Breast epithelium (tissue), 4 donors: ENCODE measurements around the gene PRR7. TPM values are rescaled to one million over a fixed set of nuclear protein-coding genes. Genes with fewer than 3 reads are reported as not detected.

ENCODE experiments used
- DNase-seq, 2 donors: peaks; one replicate each; pipeline ENCODE4 v3.0.0-alpha.2; 2019; ENCODE audit warnings: low spot score in 2 of 2
- H3K27ac ChIP-seq, 2 donors: fragments of 200-600 bp; sonication (generic) in 1 of 2; one replicate each; pipeline ENCODE4 v1.5.1; 2016 to 2019; ENCODE audit warnings: mild to moderate bottlenecking in 1 of 2
- H3K27me3 ChIP-seq, 2 donors: fragments of 200-600 bp; sonication (generic) in 1 of 2; one replicate each; pipeline versions ENCODE4 v1.5.1 to v1.6.0; 2017 to 2019; ENCODE audit warnings: control low read depth in 1 of 2, mild to moderate bottlenecking in 1 of 2
- H3K36me3 ChIP-seq: fragments of 200-600 bp; one replicate; pipeline ENCODE4 v1.5.1; 2019
- H3K4me1 ChIP-seq, 2 donors: fragments of 200-600 bp; sonication (generic); one replicate each; pipeline ENCODE4 v1.5.1; 2016 to 2019; ENCODE audit warnings: control low read depth in 1 of 2
- H3K4me3 ChIP-seq, 3 donors: fragments of 200-600 bp; sonication (generic); 1 replicate in 2 of 3; 2 replicates in 1 of 3; pipeline ENCODE4 v1.5.1; 2016 to 2019; ENCODE audit warnings: mild to moderate bottlenecking in 3 of 3, moderate library complexity in 2 of 3
- H3K9me3 ChIP-seq, 2 donors: fragments of 200-600 bp; sonication (generic) in 1 of 2; one replicate each; pipeline ENCODE4 v1.5.1; 2016 to 2019; ENCODE audit warnings: control low read depth in 1 of 2
- CTCF ChIP-seq, 3 donors: fragments of 450-650 bp; IDR thresholded peaks; one replicate each; pipeline ENCODE4 v1.5.1; 2016 to 2017; ENCODE audit warnings: antibody characterized with exemption in 3 of 3, mild to moderate bottlenecking in 3 of 3, moderate library complexity in 3 of 3
- POLR2A ChIP-seq: fragments of 450-650 bp; IDR thresholded peaks from one replicate; pipeline ENCODE4 v1.6.1; 2016; ENCODE audit warnings: antibody characterized with exemption, mild to moderate bottlenecking, moderate library complexity
- POLR2AphosphoS5 ChIP-seq, 3 donors: sonication (generic); formaldehyde crosslinking; IDR thresholded peaks; one replicate each; pipeline ENCODE4 v1.6.1; 2017; ENCODE audit warnings: antibody characterized with exemption in 3 of 3
- intact Hi-C: fragments of 100-400 bp; cut with DNase I; formaldehyde crosslinking; loops from one replicate; pipeline ENCODE4 v1.15.1; 2023; ENCODE audit warnings: low total_unique reads
- total RNA-seq, 3 donors: library from RNA; depleted of rRNA; stranded (reverse); fragments of >200 nt; gene quantifications; one replicate each; pipeline ENCODE4 v1.1.0, GENCODE V29; 2016

PRR7 gene
- total RNA-seq, 3 donors from 2014 or later, result 0.48 to 2.0 (median 1.3) TPM

GRCh38 chr5:177487144-177487543 lies 40.5 kb downstream of the PRR7 start:
- intact Hi-C loops, result no loop called here

GRCh38 chr5:177487975-177488374 lies 41.4 kb downstream of the PRR7 start:
- H3K9me3 ChIP-seq, result no peaks in the 10 kb centered on the region
- peaks cover 0 to 1% of the 10 kb centered on the region in 2 donors for H3K4me1 ChIP-seq
- DNase-seq, result no peak
- H3K27ac ChIP-seq, result no peak overlapping the region
- no peak for TF ChIP-seq CTCF (IDR thresholded peaks at IDR 0.05)
- no peak for TF ChIP-seq POLR2AphosphoS5 (IDR thresholded peaks at IDR 0.05)
- no peak for TF ChIP-seq POLR2A
- H3K27me3 ChIP-seq, result no peaks in the 10 kb centered on the region
- no peak overlapping the region for H3K4me3 ChIP-seq
- intact Hi-C loops, result no loop called here
- no peaks in the 10 kb centered on the region for H3K36me3 ChIP-seq

More at GRCh38 chr5:177487144-177487543, 40.5 kb downstream of the PRR7 start:
- Histone ChIP-seq H3K27me3 (no peaks in the 10 kb centered on the region), H3K4me3 (no peak overlapping the region), H3K4me1 (no peaks in the 10 kb centered on the region), H3K36me3 (no peaks in the 10 kb centered on the region), H3K9me3 (no peaks in the 10 kb centered on the region), H3K27ac (no peak overlapping the region)
- TF ChIP-seq POLR2A (no peak), POLR2AphosphoS5 (IDR thresholded peaks at IDR 0.05) (no peak), CTCF (IDR thresholded peaks at IDR 0.05) (no peak)
- no peak for DNase-seq

GRCh38 chr5:177489119-177489716 lies 42.6 kb downstream of the PRR7 start:
- peak overlapping the region in 1 of 2 donors; percentile 48 for H3K27ac ChIP-seq
- no peaks in the 10 kb centered on the region for H3K9me3 ChIP-seq
- TF ChIP-seq POLR2A (no peak), CTCF (IDR thresholded peaks at IDR 0.05) (no peak), POLR2AphosphoS5 (IDR thresholded peaks at IDR 0.05) (no peak)
- intact Hi-C loops, result no loop called here
- no peaks in the 10 kb centered on the region for H3K27me3 ChIP-seq
- DNase-seq, result no peak
- H3K4me1 ChIP-seq, result peaks cover 0 to 4% of the 10 kb centered on the region in 2 donors
- H3K4me3 ChIP-seq, result no peak overlapping the region
- H3K36me3 ChIP-seq, result no peaks in the 10 kb centered on the region

GRCh38 chr5:177490311-177490991 lies 43.8 kb downstream of the PRR7 start:
- Histone ChIP-seq H3K9me3 (no peaks in the 10 kb centered on the region), H3K27me3 (no peaks in the 10 kb centered on the region), H3K4me1 (peaks cover 0 to 12% of the 10 kb centered on the region in 2 donors), H3K27ac (peak overlapping the region in 1 of 2 donors; percentile 68), H3K4me3 (no peak overlapping the region), H3K36me3 (no peaks in the 10 kb centered on the region)
- TF ChIP-seq POLR2AphosphoS5 (IDR thresholded peaks at IDR 0.05) (no peak), POLR2A (no peak), CTCF (IDR thresholded peaks at IDR 0.05) (no peak)
- DNase-seq, result no peak
- intact Hi-C loops, result no loop called here

GRCh38 chr5:177490992-177491391 lies 44.4 kb downstream of the PRR7 start:
- H3K4me1 ChIP-seq, result peaks cover 0 to 12% of the 10 kb centered on the region in 2 donors
- no peak overlapping the region for H3K4me3 ChIP-seq
- H3K27ac ChIP-seq, result peak overlapping the region; percentile 21 to 68
- TF ChIP-seq POLR2A (no peak), POLR2AphosphoS5 (IDR thresholded peaks at IDR 0.05) (no peak), CTCF (IDR thresholded peaks at IDR 0.05) (no peak)
- DNase-seq, result no peak
- H3K36me3 ChIP-seq, result no peaks in the 10 kb centered on the region
- H3K27me3 ChIP-seq, result no peaks in the 10 kb centered on the region
- H3K9me3 ChIP-seq, result no peaks in the 10 kb centered on the region
- intact Hi-C loops, result no loop called here
